GM19455 (cell line): ENCODE results near the gene ZNF630.
"Not testable (repeated sequence)": the region's sequence is repeated elsewhere in the genome, so short reads cannot be mapped to it uniquely, and the experiment has no call there.

Experiments
- ATAC-seq: cut with Tn5 transposase; IDR thresholded peaks from one replicate; pipeline ENCODE4 v1.9.1; 2021; ENCODE audit not compliant: unreplicated experiment

ZNF630 gene

DNA sequence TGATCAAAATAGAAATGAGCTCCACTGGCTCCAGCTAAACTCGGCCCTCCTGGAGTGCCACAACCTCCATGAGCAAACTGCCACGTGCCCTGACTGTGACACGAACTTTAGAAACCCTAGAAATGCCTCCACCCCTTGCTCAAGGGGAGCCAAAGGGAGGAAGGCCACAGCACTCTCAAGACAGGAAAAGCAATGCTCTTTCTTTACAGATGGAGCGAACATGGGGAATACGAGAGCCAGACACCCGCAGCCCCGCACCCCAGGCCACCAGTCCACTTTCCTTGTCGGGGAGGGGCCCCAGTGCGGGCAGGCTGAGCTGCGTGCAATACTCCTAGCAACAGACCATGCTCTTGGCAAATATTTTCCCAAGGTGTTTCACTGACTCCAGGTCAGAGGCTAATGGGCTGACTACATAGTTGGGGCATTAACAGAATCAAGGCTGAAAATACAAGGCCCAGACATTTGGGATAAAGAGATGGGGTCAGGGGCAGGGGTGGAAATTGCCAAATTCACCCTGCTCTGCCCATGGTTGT lies 40.7 kb downstream of the ZNF630 start:
- not testable (repeated sequence) for ATAC-seq

DNA sequence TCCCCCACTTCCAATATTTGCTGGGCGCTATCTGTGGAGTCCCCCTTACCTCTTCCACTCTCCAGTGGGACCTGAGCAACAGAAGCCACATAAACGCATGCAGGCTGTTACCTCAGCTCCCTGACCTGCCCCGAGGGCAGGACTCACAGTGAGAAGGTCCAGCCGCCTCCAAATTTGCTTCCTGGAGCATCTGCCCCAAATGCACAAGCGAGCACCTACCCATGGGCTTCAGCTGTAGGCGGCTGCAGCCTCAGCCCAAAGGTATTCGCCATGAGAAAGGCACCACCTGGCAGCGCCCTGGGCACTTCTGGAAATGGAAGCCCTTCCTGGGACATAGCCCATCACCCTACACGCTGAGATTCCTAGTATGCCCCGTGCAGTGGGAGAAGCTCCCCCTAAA lies 41.2 kb downstream of the ZNF630 start:
- no peak for ATAC-seq

DNA sequence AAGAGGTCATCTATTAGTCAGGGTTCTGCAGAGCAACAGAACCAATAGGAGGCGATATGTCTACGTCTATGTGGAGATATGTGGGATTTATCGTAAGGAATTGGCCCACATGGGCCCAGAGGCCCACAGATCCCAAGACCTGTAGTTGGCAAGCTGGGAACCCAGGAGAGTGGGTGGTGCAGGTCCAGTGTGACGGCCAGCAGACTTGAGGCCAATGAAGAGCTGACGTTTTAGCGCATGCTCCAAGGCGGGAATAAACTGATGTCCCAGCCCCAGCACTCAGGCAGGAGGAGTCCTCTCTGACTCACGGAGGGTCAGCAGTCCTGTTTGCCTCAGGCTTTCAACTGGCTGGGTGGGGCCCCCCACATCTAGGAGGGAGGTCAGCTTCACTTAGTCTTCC lies 43.3 kb downstream of the ZNF630 start:
- ATAC-seq, result no peak

DNA sequence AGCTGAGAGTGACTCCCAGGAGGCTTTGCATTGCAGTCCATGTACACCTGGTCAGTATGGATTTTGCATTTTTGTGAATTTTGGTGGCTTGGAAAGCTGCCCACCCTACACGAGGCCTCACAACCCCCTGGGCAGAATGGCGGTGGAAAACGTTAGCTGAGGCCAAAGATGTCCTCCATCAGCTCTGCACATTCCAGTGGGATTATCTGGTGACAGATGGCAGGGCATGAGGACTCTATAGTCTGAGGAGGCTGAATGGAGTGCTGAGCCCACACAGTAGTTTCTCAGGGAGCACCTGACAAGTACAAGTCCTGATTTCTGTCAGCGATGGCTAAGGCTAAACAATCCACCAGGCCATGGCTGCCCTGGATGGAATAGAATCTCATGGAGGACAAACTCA lies 43.9 kb downstream of the ZNF630 start:
- not testable (repeated sequence) for ATAC-seq

DNA sequence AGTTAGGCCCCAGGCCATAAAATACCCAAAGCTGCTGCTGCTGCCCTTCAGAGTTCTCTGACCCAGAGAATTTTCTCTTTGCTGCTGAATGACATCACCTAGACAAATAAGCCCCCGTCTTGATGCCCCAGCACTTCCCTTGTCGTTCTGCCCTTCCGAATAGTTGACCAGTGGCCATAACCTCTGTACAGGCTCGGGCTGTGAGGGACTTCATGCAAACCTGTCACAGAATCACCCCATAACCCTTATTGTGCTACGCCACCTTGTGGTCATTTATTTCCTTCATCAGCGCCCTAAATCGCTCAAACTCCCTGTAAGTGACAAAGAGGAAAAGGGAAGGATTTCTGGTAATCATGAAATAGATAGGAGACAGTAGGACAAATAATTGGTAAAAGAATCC lies 45.9 kb downstream of the ZNF630 start:
- ATAC-seq, result no peak

DNA sequence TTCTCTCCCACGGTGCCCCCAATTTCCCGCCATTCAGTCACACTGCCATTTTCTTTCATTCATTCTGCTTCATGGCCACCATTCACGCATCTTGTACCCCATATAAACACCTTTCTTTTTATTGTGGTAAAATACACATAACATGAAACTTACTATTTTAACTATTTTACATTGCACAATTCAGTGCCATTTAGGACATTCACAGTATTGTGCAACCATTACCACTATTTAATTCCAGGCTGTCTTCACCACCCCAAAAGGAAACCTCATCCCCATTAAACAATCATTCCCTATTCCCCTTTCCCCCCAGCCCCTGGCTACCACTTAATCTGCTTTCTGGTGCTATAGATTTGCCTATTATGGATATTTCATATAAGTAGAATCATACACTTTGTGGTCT lies 48.7 kb downstream of the ZNF630 start:
- no peak for ATAC-seq

DNA sequence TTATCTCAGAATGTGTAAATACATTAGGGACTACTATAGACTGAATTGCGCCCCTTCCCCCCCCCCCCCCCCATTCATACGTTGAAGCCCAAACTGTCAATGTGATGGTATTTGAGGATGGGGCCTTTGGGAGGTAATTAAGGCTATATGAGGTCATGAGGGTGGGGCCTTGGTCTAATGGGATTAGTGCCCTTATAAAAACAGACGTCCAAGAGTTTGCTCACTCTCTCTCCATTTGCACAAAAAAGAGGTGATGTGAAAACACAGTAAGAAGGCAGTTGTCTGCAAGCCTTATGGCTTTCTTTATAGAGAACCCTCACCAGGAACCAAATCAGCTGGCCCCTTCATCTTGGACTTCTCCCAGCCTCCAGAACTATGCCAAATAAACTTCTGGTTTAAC lies 49.3 kb downstream of the ZNF630 start:
- no peak for ATAC-seq

DNA sequence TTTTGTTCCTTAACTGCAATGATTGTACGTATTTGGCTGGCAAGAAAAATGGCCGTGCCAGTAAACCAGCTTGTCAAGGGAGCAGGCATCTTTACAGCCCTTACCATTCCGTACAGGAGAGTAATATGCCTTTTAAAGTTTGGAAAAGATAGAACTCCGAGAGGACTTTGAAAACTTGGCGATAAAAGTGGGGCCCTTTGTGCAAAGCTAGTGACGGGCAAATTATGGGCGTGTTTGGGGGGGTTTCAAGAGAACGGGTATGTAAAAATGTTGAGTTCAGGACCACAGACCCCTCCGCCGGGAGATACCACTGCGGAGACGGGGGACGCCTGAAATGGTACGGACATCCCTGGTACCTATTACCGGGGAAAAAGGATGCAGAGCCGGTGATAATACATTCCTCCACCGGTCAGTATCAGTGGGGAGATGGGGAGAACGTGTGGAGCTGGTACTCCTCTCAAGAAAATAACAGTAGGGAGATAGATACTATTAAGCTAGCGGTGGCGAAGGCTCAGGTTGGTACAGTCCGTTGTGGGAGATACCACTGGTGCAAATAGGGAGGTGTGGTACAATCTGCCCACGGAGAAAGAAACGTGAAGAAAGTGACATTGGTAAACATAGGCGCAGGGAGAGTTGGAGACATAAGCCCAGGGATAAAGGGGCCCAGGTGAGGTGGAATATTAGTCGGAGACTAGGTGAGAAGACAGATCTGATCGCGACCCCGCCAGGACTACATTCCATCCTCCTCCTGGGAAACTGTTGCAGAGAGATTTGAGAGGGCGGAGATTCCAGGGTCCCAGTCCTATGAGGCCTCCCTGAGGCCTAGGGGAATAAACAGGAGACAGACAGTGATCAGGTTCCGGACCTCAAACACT lies 50.2 kb downstream of the ZNF630 start:
- peak; percentile 75 for ATAC-seq

GRCh38 chrX:48020472-48020871 lies 51.0 kb downstream of the ZNF630 start:
- not testable (repeated sequence) for ATAC-seq

GRCh38 chrX:48019892-48020291 lies 51.5 kb downstream of the ZNF630 start:
- ATAC-seq, result not testable (repeated sequence)

- ATAC-seq, result not testable (repeated sequence)
Observed at GRCh38 chrX:48016583-48017310, 54.7 kb downstream of the ZNF630 start.

- ATAC-seq, result not testable (repeated sequence)
Observed at GRCh38 chrX:48009445-48009960, 61.9 kb downstream of the ZNF630 start.
